Measurements from ENCODE around the gene CDSN. TPM values are rescaled to one million over a fixed set of nuclear protein-coding genes. Genes with fewer than 3 reads are reported as not detected.

Gene CDSN
- total RNA-seq, 4 donors from 2014 or later, result not detected

- intact Hi-C loops (cut with DNase I), result no loop called here
- no peak overlapping the region for H3K4me3 ChIP-seq
- H3K27ac ChIP-seq (replicated peaks in 1 of 4), result no peak overlapping the region
- no peaks in the 10 kb centered on the region for H3K9me3 ChIP-seq
- no peak for TF ChIP-seq POLR2A (IDR thresholded peaks at IDR 0.05; ENCODE audit: low read depth)
- no peak for TF ChIP-seq POLR2AphosphoS5 (IDR thresholded peaks at IDR 0.05)
- no peak for TF ChIP-seq EP300 (IDR thresholded peaks at IDR 0.05)
- TF ChIP-seq CTCF (IDR thresholded peaks at IDR 0.05), result no peak
- no peaks in the 10 kb centered on the region for H3K36me3 ChIP-seq
- WGBS, result 76% methylated on average over 4 of the region's 4 CpGs
- peaks cover 0 to 13% (median 0%) of the 10 kb centered on the region in 4 donors for H3K27me3 ChIP-seq
- DNase-seq (ENCODE audit: extremely low spot score), result no peak
- H3K4me1 ChIP-seq, result no peaks in the 10 kb centered on the region
Measured at GRCh38 chr6:31107052-31107451, 13.2 kb downstream of the CDSN start.

- DNase-seq (ENCODE audit: extremely low spot score), result no peak
- TF ChIP-seq CTCF (IDR thresholded peaks at IDR 0.05) (no peak), EP300 (IDR thresholded peaks at IDR 0.05) (no peak), POLR2A (IDR thresholded peaks at IDR 0.05; ENCODE audit: low read depth) (no peak), POLR2AphosphoS5 (IDR thresholded peaks at IDR 0.05) (no peak)
- H3K36me3 ChIP-seq, result no peaks in the 10 kb centered on the region
- intact Hi-C loops (cut with DNase I), result no loop called here
- H3K4me3 ChIP-seq, result no peak overlapping the region
- H3K27me3 ChIP-seq, result peaks cover 0 to 6% (median 0%) of the 10 kb centered on the region in 4 donors
- 92% methylated on average over 2 of the region's 2 CpGs for WGBS
- H3K4me1 ChIP-seq, result no peaks in the 10 kb centered on the region
- no peaks in the 10 kb centered on the region for H3K9me3 ChIP-seq
- H3K27ac ChIP-seq (replicated peaks in 1 of 4), result no peak overlapping the region
Measured at GRCh38 chr6:31103136-31103535, 17.1 kb downstream of the CDSN start.

- Histone ChIP-seq H3K27me3 (no peaks in the 10 kb centered on the region), H3K4me1 (peaks cover 4 to 16% (median 10%) of the 10 kb centered on the region in 4 donors), H3K27ac (replicated peaks in 1 of 4) (no peak overlapping the region), H3K4me3 (no peak overlapping the region), H3K36me3 (no peaks in the 10 kb centered on the region), H3K9me3 (no peaks in the 10 kb centered on the region)
- no peak for DNase-seq (ENCODE audit: extremely low spot score)
- intact Hi-C loops (cut with DNase I), result no loop called here
- 99% methylated on average over 4 of the region's 4 CpGs for WGBS
- no peak for TF ChIP-seq POLR2AphosphoS5 (IDR thresholded peaks at IDR 0.05)
- no peak for TF ChIP-seq CTCF (IDR thresholded peaks at IDR 0.05)
- no peak for TF ChIP-seq EP300 (IDR thresholded peaks at IDR 0.05)
- TF ChIP-seq POLR2A (IDR thresholded peaks at IDR 0.05; ENCODE audit: low read depth), result no peak
Measured at GRCh38 chr6:31098449-31098938, 21.8 kb downstream of the CDSN start.

- Histone ChIP-seq H3K36me3 (no peaks in the 10 kb centered on the region), H3K4me1 (peaks cover 4 to 18% (median 10%) of the 10 kb centered on the region in 4 donors), H3K27me3 (no peaks in the 10 kb centered on the region), H3K9me3 (no peaks in the 10 kb centered on the region), H3K4me3 (no peak overlapping the region), H3K27ac (replicated peaks in 1 of 4) (no peak overlapping the region)
- intact Hi-C loops (cut with DNase I), result no loop called here
- 76% methylated on average over 5 of the region's 5 CpGs for WGBS
- no peak for TF ChIP-seq CTCF (IDR thresholded peaks at IDR 0.05)
- TF ChIP-seq EP300 (IDR thresholded peaks at IDR 0.05), result no peak
- TF ChIP-seq POLR2AphosphoS5 (IDR thresholded peaks at IDR 0.05), result no peak
- no peak for TF ChIP-seq POLR2A (IDR thresholded peaks at IDR 0.05; ENCODE audit: low read depth)
- no peak for DNase-seq (ENCODE audit: extremely low spot score)
Measured at GRCh38 chr6:31096656-31097055, 23.6 kb downstream of the CDSN start.

GRCh38 chr6:31096215-31096614 lies 24.0 kb downstream of the CDSN start:
- Histone ChIP-seq H3K4me3 (no peak overlapping the region), H3K27me3 (no peaks in the 10 kb centered on the region), H3K4me1 (peaks cover 4 to 18% (median 10%) of the 10 kb centered on the region in 4 donors), H3K9me3 (no peaks in the 10 kb centered on the region), H3K27ac (replicated peaks in 1 of 4) (no peak overlapping the region), H3K36me3 (no peaks in the 10 kb centered on the region)
- WGBS, result 83% methylated on average over 3 of the region's 3 CpGs
- DNase-seq (ENCODE audit: extremely low spot score), result no peak
- TF ChIP-seq CTCF (IDR thresholded peaks at IDR 0.05) (no peak), EP300 (IDR thresholded peaks at IDR 0.05) (no peak), POLR2A (IDR thresholded peaks at IDR 0.05; ENCODE audit: low read depth) (no peak), POLR2AphosphoS5 (IDR thresholded peaks at IDR 0.05) (no peak)
- intact Hi-C loops (cut with DNase I), result no loop called here

All from esophagus muscularis mucosa (tissue), 4 donors.